IMR-90 (cell line): ENCODE measurements around the gene CASP8. TPM values are rescaled to one million over a fixed set of nuclear protein-coding genes. Genes with fewer than 3 reads are reported as not detected.
A peak's percentile ranks its signal among the peaks of the same experiment; 100 is the strongest.
"Not testable (repeated sequence)": the region's sequence is repeated elsewhere in the genome, so short reads cannot be mapped to it uniquely, and the experiment has no call there.

Source experiments
- ATAC-seq: fragments of 200-7000 bp; cut with Tn5 transposase; 2 replicates; pipeline ENCODE4 v1.9.1; 2020; ENCODE audit warnings: low read depth, mild to moderate bottlenecking, moderate library complexity
- BruUV-seq: library from RNA; stranded (reverse); fragments of 400-500 nt; replicated peaks from 2 replicates; lab custom pipeline; 2021; lab: Mats Ljungman, UMichigan
- CTCF ChIA-PET: fragments of 300-600 bp; formaldehyde crosslinking; extraction: SDS; loops from one replicate; lab custom pipeline; 2021; ENCODE audit warnings: antibody characterized with exemption; lab: Yijun Ruan, JAX
- POLR2A ChIA-PET: fragments of 300-600 bp; sonication (Branson Sonifier 250); formaldehyde crosslinking; loops from one replicate; lab custom pipeline; 2022; ENCODE audit warnings: antibody characterized with exemption; ENCODE audit not compliant: unreplicated experiment; lab: Charles Lee
- DNase-seq: peaks from one replicate; pipeline ENCODE4 v3.0.0; 2013
- H2AFZ ChIP-seq: replicated peaks from 2 replicates; pipeline ENCODE3; 2013; ENCODE audit warnings: low read length, mild to moderate bottlenecking; ENCODE audit not compliant: poor library complexity
- H2AK5ac ChIP-seq: 2 replicates; pipeline ENCODE4 v1.6.1; 2013; ENCODE audit warnings: low read depth, low read length, inconsistent platforms
- H2AK9ac ChIP-seq: replicated peaks from 2 replicates; pipeline ENCODE3; 2013; ENCODE audit warnings: mild to moderate bottlenecking, low read depth, low read length, moderate library complexity; ENCODE audit not compliant: poor library complexity
- H2BK120ac ChIP-seq: 2 replicates; pipeline ENCODE4 v1.6.1; 2013; ENCODE audit warnings: low read depth, low read length, inconsistent platforms
- H2BK15ac ChIP-seq: 3 replicates; pipeline ENCODE4 v1.6.1; 2013; ENCODE audit warnings: low read depth, low read length, inconsistent platforms
- H2BK20ac ChIP-seq: 2 replicates; pipeline ENCODE4 v1.6.1; 2013; ENCODE audit warnings: low read depth, mild to moderate bottlenecking, inconsistent platforms, low read length, moderate library complexity
- H2BK5ac ChIP-seq: 2 replicates; pipeline ENCODE4 v1.6.1; 2013; ENCODE audit warnings: mild to moderate bottlenecking, low read depth, low read length, inconsistent platforms; ENCODE audit not compliant: poor library complexity, severe bottlenecking
- H3K14ac ChIP-seq: replicated peaks from 2 replicates; pipeline ENCODE4 v1.6.1; 2013; ENCODE audit warnings: low read depth, low read length, inconsistent platforms
- H3K18ac ChIP-seq: 2 replicates; pipeline ENCODE4 v1.6.1; 2013; ENCODE audit warnings: low read depth, low read length, control low read depth
- H3K23ac ChIP-seq: 2 replicates; pipeline ENCODE4 v1.6.1; 2013; ENCODE audit warnings: low read depth, low read length, inconsistent platforms
- H3K27ac ChIP-seq: 2 replicates; pipeline ENCODE4 v1.5.1; 2013; ENCODE audit warnings: mild to moderate bottlenecking, control low read depth, low read length; ENCODE audit not compliant: insufficient read depth
- H3K27me3 ChIP-seq: 2 replicates; pipeline ENCODE4 v1.6.1; 2013; ENCODE audit warnings: low read length; ENCODE audit not compliant: control insufficient read depth, insufficient read depth
- H3K36me3 ChIP-seq: 2 replicates; pipeline ENCODE4 v1.6.1; 2013; ENCODE audit warnings: low read length, mixed read lengths; ENCODE audit not compliant: control insufficient read depth, insufficient read depth
- H3K4ac ChIP-seq: 2 replicates; pipeline ENCODE4 v1.6.1; 2013; ENCODE audit warnings: low read depth, low read length, inconsistent platforms
- H3K4me1 ChIP-seq: 2 replicates; pipeline ENCODE4 v1.6.1; 2013; ENCODE audit warnings: low read length, mixed read lengths; ENCODE audit not compliant: control insufficient read depth, insufficient read depth
- H3K4me2 ChIP-seq: 2 replicates; pipeline ENCODE4 v1.6.1; 2013; ENCODE audit warnings: low read depth, mild to moderate bottlenecking, control low read depth, low read length, moderate library complexity
- H3K4me3 ChIP-seq: 2 replicates; pipeline ENCODE4 v1.5.1; 2013; ENCODE audit warnings: low read depth, mild to moderate bottlenecking, control low read depth, low read length, moderate library complexity; ENCODE audit not compliant: insufficient read depth
- H3K56ac ChIP-seq: 2 replicates; pipeline ENCODE4 v1.6.1; 2013; ENCODE audit warnings: low read length, inconsistent platforms; ENCODE audit not compliant: insufficient read depth; ENCODE audit errors: extremely low read depth
- H3K79me1 ChIP-seq, 2 experiments: 2 replicates each; pipeline ENCODE4 v1.6.1; 2013; ENCODE audit warnings: low read length in 2 of 2, inconsistent platforms in 1 of 2, low read depth in 1 of 2
- H3K9ac ChIP-seq: 2 replicates; pipeline ENCODE4 v1.6.1; 2013; ENCODE audit warnings: low read depth, low read length, control low read depth
- H3K9me1 ChIP-seq: 2 replicates; pipeline ENCODE4 v1.6.1; 2013; ENCODE audit warnings: low read length, inconsistent platforms; ENCODE audit not compliant: insufficient read depth
- H3K9me3 ChIP-seq: 2 replicates; pipeline ENCODE4 v1.6.1; 2013; ENCODE audit warnings: low read length; ENCODE audit not compliant: control insufficient read depth, insufficient read depth
- H4K20me1 ChIP-seq: 2 replicates; pipeline ENCODE4 v1.6.1; 2013; ENCODE audit warnings: low read length, inconsistent platforms; ENCODE audit not compliant: insufficient read depth
- H4K5ac ChIP-seq: 2 replicates; pipeline ENCODE4 v1.6.1; 2013; ENCODE audit warnings: mild to moderate bottlenecking, low read depth, low read length, control low read depth
- H4K8ac ChIP-seq, 2 experiments: 2 replicates each; pipeline ENCODE4 v1.6.1; 2013; ENCODE audit warnings: low read depth in 2 of 2, low read length in 2 of 2, control low read depth in 1 of 2, inconsistent platforms in 1 of 2
- H4K91ac ChIP-seq: 2 replicates; pipeline ENCODE4 v1.6.1; 2013; ENCODE audit warnings: low read depth, low read length, inconsistent platforms; ENCODE audit not compliant: insufficient read depth
- BHLHE40 ChIP-seq: fragments of 150-350 bp; IDR thresholded peaks from 2 replicates; pipeline ENCODE4 v1.6.1; 2016; ENCODE audit warnings: mild to moderate bottlenecking, low read depth, low read length
- RCOR1 ChIP-seq: IDR thresholded peaks from 2 replicates; pipeline ENCODE4 v1.6.1; 2012; ENCODE audit warnings: mild to moderate bottlenecking, low read length, improper control_type of control experiment; ENCODE audit not compliant: insufficient replicate concordance
- WGBS, 2 experiments: methylation state at CpG; one replicate each; pipeline versions ENCODE4 v1.1.5 to v1.1.7; 2013; ENCODE audit warnings: missing lambda C conversion rate in 2 of 2; ENCODE audit not compliant: insufficient read length in 1 of 2; ENCODE audit errors: extremely low coverage in 2 of 2; 5-methylcytosine and 5-hydroxymethylcytosine counted together
- dilution Hi-C: fragments of 300-500 bp; cut with HindIII; formaldehyde crosslinking; loops from one replicate; pipeline ENCODE4 v1.14.3; 2018; ENCODE audit warnings: low sequenced_read_pairs; ENCODE audit not compliant: unreplicated experiment
- in situ Hi-C: fragments of 300-500 bp; cut with MboI; formaldehyde crosslinking; loops from 3 replicates; pipeline ENCODE4 v1.14.3; 2019; ENCODE audit warnings: low sequenced_read_pairs, inconsistent platforms, mixed read lengths
- intact Hi-C: fragments of 100-400 bp; cut with micrococcal nuclease; formaldehyde crosslinking; loops from 2 replicates; pipeline ENCODE4 v1.10.0; 2022
- polyA plus RNA-seq, 3 experiments: library from polyadenylated mRNA; depleted of rRNA; stranded (reverse); fragments of >200 nt; gene quantifications; 2 replicates each; pipeline ENCODE4 v1.2.3, GENCODE V29; 2012; ENCODE audit warnings: low replicate concordance in 1 of 3
- total RNA-seq: library from RNA; depleted of rRNA; stranded (reverse); fragments of >200 nt; gene quantifications from 2 replicates; pipeline ENCODE4 v1.2.3, GENCODE V29; 2012

Gene CASP8
- total and polyA plus RNA-seq, 2 of the 4 experiments (the other 2 are of a cell fraction), result 13.1 to 17.0 TPM

DNA sequence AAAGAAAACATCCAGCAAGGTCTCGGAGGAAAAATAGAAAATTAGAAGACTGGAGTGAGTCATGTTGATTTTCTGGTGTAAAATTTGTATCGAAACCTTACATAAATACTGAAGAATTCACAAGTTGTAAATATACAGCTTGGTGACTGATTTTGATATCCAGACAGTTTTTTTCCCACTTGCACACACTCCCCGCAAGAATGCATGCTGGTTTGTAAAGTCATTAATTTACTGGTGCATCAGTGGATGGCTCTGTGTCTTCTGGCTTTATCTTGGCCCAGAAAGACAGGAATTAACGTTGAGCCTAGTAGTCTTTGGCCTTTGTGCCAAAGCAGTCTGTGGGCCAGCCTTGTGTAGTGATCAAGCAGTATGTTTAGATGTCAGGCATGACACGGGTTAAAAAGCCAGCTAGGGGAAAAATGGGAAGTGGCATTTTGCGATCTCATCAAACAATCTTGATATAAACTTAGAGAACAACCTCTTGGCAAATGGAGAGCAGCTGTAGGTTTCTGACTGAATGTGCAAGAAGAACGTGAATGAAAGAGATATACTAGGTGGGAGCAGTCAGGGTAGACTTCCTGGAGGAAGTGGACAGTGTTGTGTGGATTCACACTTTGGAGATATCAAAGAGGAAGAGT is 22.7 kb upstream of the CASP8 start:
- CTCF ChIA-PET, result interaction anchor here (0.6 to 0.7 kb wide), 2 partner anchors 117 to 229 kb away, joined by 3 to 7 read pairs; no protein-coding TSS in a partner anchor
- POLR2A ChIA-PET, result no interaction called here

DNA sequence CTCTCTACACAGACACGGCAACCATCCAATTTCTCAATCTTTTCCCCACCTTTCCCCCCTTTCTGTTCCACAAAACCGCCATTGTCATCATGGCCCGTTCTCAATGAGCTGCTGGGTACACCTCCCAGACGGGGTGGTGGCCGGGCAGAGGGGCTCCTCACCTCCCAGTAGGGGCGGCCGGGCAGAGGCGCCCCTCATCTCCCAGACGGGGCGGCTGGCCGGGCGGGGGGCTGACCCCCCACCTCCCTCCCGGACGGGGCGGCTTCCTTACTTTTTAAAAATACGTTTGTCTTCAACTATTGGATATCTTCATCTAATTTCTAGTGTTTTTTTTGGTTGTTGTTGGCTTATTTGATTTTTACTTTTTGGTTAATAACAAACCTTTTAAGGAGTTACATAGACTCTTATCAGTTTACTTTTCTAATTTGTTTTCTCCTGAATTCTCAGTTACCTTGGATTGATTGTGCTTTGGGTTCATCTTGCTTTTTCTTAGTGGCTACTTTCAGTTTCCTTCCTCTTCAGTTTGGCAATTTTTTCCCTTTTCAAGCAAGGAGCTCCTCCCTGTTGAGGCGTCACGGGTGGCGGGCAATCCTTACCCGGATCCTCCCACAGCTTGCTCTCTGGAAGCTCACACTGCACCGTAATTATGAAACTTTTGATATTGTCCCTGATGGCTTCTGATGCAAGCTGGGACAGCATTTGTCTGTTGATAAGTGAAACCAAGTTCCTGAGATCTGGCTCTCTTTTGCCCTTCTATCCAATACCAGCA is 21.0 kb upstream of the CASP8 start:
- H2AK9ac ChIP-seq, POLR2A ChIA-PET, H3K18ac ChIP-seq: not testable (repeated sequence)

More for the DNA sequence above, 22.7 kb upstream of the CASP8 start:
- no peak for DNase-seq
- Histone ChIP-seq H3K27me3 (no peaks in the 10 kb centered on the region), H4K8ac (no peak overlapping the region), H3K23ac (no peak overlapping the region), H4K5ac (no peak overlapping the region), H2AFZ (no peak overlapping the region), H3K4me3 (no peak overlapping the region), H3K4me1 (peaks cover 8% of the 10 kb centered on the region), H4K91ac (no peak overlapping the region), H3K18ac (no peak overlapping the region), H3K27ac (no peak overlapping the region), H3K56ac (no peak overlapping the region), H2AK9ac (no peak overlapping the region), H2BK5ac (no peak overlapping the region), H2BK20ac (no peak overlapping the region), H3K4ac (no peak overlapping the region), H2BK15ac (no peak overlapping the region), H2BK120ac (no peak overlapping the region), H4K20me1 (no peaks in the 10 kb centered on the region), H3K79me1 (no peaks in the 10 kb centered on the region), H3K9me3 (peaks cover 2% of the 10 kb centered on the region; the same call in 1 of the 2 replicates), H3K9me1 (no peaks in the 10 kb centered on the region), H3K14ac (no peak overlapping the region), H2AK5ac (no peak overlapping the region), H3K4me2 (no peak overlapping the region), H3K36me3 (no peaks in the 10 kb centered on the region), H3K9ac (no peak overlapping the region)
- BruUV-seq, result no TSS peak
- dilution Hi-C loops (no loop called here), in situ Hi-C loops (loop anchor here (25.0 kb wide), 1 partner anchor 375 kb away; a partner anchor contains a TSS), intact Hi-C loops (loop anchor here (2.0 to 10.0 kb wide), 3 partner anchors 215 to 797 kb away; partner anchors contain the start of genes STRADB and TRAK2)
- 100% methylated on average over 1 of the region's 7 CpGs; no CpG with 5 or more reads in 1 of the 2 experiments for whole genome bisulfite sequencing, 2 experiments
- no peak for ATAC-seq
- no peak for TF ChIP-seq RCOR1
- no peak for TF ChIP-seq BHLHE40

More for the DNA sequence above, 21.0 kb upstream of the CASP8 start:
- H2AFZ ChIP-seq, BruUV-seq, H3K56ac ChIP-seq, dilution Hi-C loops, H3K4me1 ChIP-seq, H3K27me3 ChIP-seq, H2BK120ac ChIP-seq, H3K27ac ChIP-seq, H4K8ac ChIP-seq, H3K9me3 ChIP-seq, H3K4me2 ChIP-seq, H3K36me3 ChIP-seq, H4K5ac ChIP-seq, H3K9ac ChIP-seq, H3K23ac ChIP-seq, H3K4me3 ChIP-seq, H2AK5ac ChIP-seq, H2BK15ac ChIP-seq, H3K4ac ChIP-seq, H2BK20ac ChIP-seq, H3K9me1 ChIP-seq, H3K79me1 ChIP-seq, H2BK5ac ChIP-seq, ATAC-seq, H4K20me1 ChIP-seq, H4K91ac ChIP-seq, DNase-seq: not testable (repeated sequence)
- H3K14ac ChIP-seq, result 0 out of 2 replicates have a peak overlapping the region, but pooled peaks have one; percentile 29
- intact Hi-C loops (loop anchor here (5.0 to 10.0 kb wide), 2 partner anchors 213 to 465 kb away; partner anchors contain the start of genes STRADB and TRAK2), in situ Hi-C loops (loop anchor here (25.0 kb wide), 1 partner anchor 373 kb away; a partner anchor contains a TSS)
- WGBS, 2 experiments, result 100% methylated on average over 1 of the region's 21 CpGs; no CpG with 5 or more reads in 1 of the 2 experiments
- CTCF ChIA-PET, result interaction anchor here (0.6 kb wide), 1 partner anchor 20 kb away, joined by 5 read pairs; no protein-coding TSS in a partner anchor
